Tracheal epithelial cell (primary cell): ENCODE measurements around the gene FRZB. TPM values are rescaled to one million over a fixed set of nuclear protein-coding genes. Genes with fewer than 3 reads are reported as not detected.

ENCODE experiments used
- total RNA-seq: library from RNA; depleted of rRNA; stranded (reverse); fragments of >200 nt; gene quantifications from 2 replicates; pipeline ENCODE4 v1.2.1, GENCODE V29; 2014

The FRZB gene, protein sequence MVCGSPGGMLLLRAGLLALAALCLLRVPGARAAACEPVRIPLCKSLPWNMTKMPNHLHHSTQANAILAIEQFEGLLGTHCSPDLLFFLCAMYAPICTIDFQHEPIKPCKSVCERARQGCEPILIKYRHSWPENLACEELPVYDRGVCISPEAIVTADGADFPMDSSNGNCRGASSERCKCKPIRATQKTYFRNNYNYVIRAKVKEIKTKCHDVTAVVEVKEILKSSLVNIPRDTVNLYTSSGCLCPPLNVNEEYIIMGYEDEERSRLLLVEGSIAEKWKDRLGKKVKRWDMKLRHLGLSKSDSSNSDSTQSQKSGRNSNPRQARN
- under 0.01 TPM in 1 of 2 replicates, not detected in the other for total RNA-seq

GRCh38 chr2:182866461-182867406 lies at the start of gene FRZB:
Gene FRZB (minus strand): TSS chr2:182866637. CDS start chr2:182866552, 85 bp downstream.

Other genes with a start within 250 kb of the FRZB start
- gene DNAJC10, start 150.4 kb downstream of the FRZB start, total RNA-seq = 92.3 and 109 TPM in 2 replicates
- gene NCKAP1, start 171.8 kb upstream of the FRZB start, total RNA-seq = 246 and 332 TPM in 2 replicates
- gene DUSP19, start 212.1 kb upstream of the FRZB start, total RNA-seq = 0.24 and 0.43 TPM in 2 replicates